Measurements from ENCODE around the gene DNAJB12. TPM values are rescaled to one million over a fixed set of nuclear protein-coding genes. Genes with fewer than 3 reads are reported as not detected.
A peak's percentile ranks its signal among the peaks of the same experiment; 100 is the strongest.

Gene DNAJB12
- total RNA-seq, 1 donor = 52.5 TPM

DNA sequence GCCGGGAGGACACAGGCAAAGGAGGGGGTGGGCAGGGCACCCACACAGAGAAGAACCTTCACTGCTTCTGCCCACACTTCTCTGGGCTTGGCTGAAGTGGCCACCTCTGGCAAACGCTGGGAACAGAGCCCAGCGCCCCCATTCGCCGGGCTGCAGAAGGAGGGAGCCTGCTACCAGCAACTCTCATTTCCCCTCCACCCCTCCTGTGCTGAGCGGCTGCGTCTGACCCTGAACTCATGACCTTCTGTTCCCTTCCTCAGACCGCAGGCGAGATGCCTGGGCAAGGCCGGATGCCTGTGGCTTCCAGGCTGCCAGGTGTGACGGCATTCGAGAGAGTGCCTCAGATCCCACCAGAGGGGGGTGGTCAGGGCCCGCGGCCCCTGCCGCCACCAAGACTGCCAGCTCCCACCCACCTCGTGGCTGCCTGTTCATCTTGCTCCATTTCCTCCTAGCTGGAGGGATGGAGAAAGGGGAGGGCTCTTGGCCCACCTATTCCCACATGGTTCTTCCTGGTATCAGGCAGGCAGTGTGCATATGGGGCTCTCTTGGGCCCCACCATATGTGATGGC is 19.8 kb downstream of the DNAJB12 start:
- Histone ChIP-seq H3K4me1 (ENCODE audit: insufficient read depth, low read length) (peaks cover 43% of the 10 kb centered on the region), H3K79me2 (ENCODE audit: insufficient read depth, low read length) (no peaks in the 10 kb centered on the region), H3K4me2 (ENCODE audit: insufficient read depth, low read length) (peak overlapping the region; percentile 52), H3K4me3 (ENCODE audit: insufficient read depth, low read length) (peak overlapping the region; percentile 25), H4K20me1 (ENCODE audit: insufficient read depth, low read length) (peaks cover 3% of the 10 kb centered on the region), H3K9me3 (ENCODE audit: low read depth, low read length) (no peaks in the 10 kb centered on the region), H3K36me3 (ENCODE audit: insufficient read depth, low read length) (peaks cover 40% of the 10 kb centered on the region), H3K27me3 (ENCODE audit: insufficient read depth, low read length) (no peaks in the 10 kb centered on the region), H2AFZ (ENCODE audit: low read length) (peak overlapping the region; percentile 31), H3K27ac (ENCODE audit: low read depth, low read length) (peak overlapping the region; percentile 91)
- TF ChIP-seq, protein P1, sequence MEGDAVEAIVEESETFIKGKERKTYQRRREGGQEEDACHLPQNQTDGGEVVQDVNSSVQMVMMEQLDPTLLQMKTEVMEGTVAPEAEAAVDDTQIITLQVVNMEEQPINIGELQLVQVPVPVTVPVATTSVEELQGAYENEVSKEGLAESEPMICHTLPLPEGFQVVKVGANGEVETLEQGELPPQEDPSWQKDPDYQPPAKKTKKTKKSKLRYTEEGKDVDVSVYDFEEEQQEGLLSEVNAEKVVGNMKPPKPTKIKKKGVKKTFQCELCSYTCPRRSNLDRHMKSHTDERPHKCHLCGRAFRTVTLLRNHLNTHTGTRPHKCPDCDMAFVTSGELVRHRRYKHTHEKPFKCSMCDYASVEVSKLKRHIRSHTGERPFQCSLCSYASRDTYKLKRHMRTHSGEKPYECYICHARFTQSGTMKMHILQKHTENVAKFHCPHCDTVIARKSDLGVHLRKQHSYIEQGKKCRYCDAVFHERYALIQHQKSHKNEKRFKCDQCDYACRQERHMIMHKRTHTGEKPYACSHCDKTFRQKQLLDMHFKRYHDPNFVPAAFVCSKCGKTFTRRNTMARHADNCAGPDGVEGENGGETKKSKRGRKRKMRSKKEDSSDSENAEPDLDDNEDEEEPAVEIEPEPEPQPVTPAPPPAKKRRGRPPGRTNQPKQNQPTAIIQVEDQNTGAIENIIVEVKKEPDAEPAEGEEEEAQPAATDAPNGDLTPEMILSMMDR (IDR thresholded peaks at IDR 0.05; ENCODE audit: extremely low read depth, low read depth, low read length) = no peak
- peak; percentile 94 for DNase-seq (ENCODE audit: insufficient read length, low spot score, missing footprints)

DNA sequence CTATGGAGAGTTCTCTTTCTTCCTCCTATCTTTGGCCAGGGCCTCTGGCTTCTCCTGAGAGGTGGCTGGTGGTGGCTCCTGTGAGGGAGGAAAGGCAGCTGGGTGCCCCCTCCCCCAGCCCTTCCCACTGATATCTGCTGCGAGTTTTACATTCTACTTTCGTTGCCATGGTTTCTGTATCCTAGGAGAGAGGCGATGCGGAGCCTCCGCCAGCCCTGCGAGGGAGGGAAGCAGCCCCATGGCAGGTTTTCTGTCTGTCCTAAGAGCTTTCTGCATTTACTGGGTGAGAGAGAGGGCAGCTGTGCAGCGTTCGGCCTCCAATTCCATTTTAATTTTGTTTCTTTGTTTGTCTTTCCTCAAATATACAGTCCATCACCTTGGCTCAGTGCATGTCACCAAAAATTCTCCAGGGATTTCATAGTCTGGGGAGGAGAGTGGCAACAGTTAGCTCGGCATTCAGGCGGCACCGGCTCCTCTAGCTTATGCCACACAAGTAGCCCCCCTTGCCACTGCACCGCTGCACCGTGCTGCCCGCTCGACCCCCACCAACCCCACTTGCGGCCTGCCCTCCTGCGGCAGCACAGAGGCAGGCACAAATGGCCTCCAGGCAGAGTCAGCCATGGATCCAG is 20.4 kb downstream of the DNAJB12 start:
- TF ChIP-seq, protein P1 (IDR thresholded peaks at IDR 0.05; ENCODE audit: extremely low read depth, low read depth, low read length) = no peak
- H4K20me1 ChIP-seq (ENCODE audit: insufficient read depth, low read length) = peaks cover 3% of the 10 kb centered on the region
- H3K9me3 ChIP-seq (ENCODE audit: low read depth, low read length) = no peaks in the 10 kb centered on the region
- peaks cover 43% of the 10 kb centered on the region for H3K4me1 ChIP-seq (ENCODE audit: insufficient read depth, low read length)
- H3K36me3 ChIP-seq (ENCODE audit: insufficient read depth, low read length) = peaks cover 37% of the 10 kb centered on the region
- no peaks in the 10 kb centered on the region for H3K27me3 ChIP-seq (ENCODE audit: insufficient read depth, low read length)
- peak overlapping the region; percentile 91 for H3K27ac ChIP-seq (ENCODE audit: low read depth, low read length)
- no peak overlapping the region for H3K4me2 ChIP-seq (ENCODE audit: insufficient read depth, low read length)
- no peaks in the 10 kb centered on the region for H3K79me2 ChIP-seq (ENCODE audit: insufficient read depth, low read length)
- peak; percentile 50 for DNase-seq (ENCODE audit: insufficient read length, low spot score, missing footprints)
- no peak overlapping the region for H2AFZ ChIP-seq (ENCODE audit: low read length)
- no peak overlapping the region for H3K4me3 ChIP-seq (ENCODE audit: insufficient read depth, low read length)

GRCh38 chr10:72333112-72334015 is 21.4 kb downstream of the DNAJB12 start:
- TF ChIP-seq, protein P1 (IDR thresholded peaks at IDR 0.05; ENCODE audit: extremely low read depth, low read depth, low read length) = no peak
- H3K79me2 ChIP-seq (ENCODE audit: insufficient read depth, low read length) = no peaks in the 10 kb centered on the region
- H3K4me2 ChIP-seq (ENCODE audit: insufficient read depth, low read length) = no peak overlapping the region
- H4K20me1 ChIP-seq (ENCODE audit: insufficient read depth, low read length) = peaks cover 3% of the 10 kb centered on the region
- H3K36me3 ChIP-seq (ENCODE audit: insufficient read depth, low read length) = peaks cover 29% of the 10 kb centered on the region
- no peak overlapping the region for H3K4me3 ChIP-seq (ENCODE audit: insufficient read depth, low read length)
- no peaks in the 10 kb centered on the region for H3K9me3 ChIP-seq (ENCODE audit: low read depth, low read length)
- peaks cover 43% of the 10 kb centered on the region for H3K4me1 ChIP-seq (ENCODE audit: insufficient read depth, low read length)
- DNase-seq (ENCODE audit: insufficient read length, low spot score, missing footprints) = peak; percentile 55
- peak overlapping the region; percentile 53 for H3K27ac ChIP-seq (ENCODE audit: low read depth, low read length)
- no peaks in the 10 kb centered on the region for H3K27me3 ChIP-seq (ENCODE audit: insufficient read depth, low read length)
- H2AFZ ChIP-seq (ENCODE audit: low read length) = no peak overlapping the region

Measured in osteoblast (primary cell).